Brain pericyte (primary cell): ENCODE data around the gene TUBGCP6.

Experiments
- DNase-seq: peaks from one replicate; pipeline ENCODE4 v3.0.0-alpha.2; 2012; ENCODE audit warnings: low read depth, low spot score

TUBGCP6 gene

GRCh38 chr22:50250555-50251476, 6.0 kb upstream of the TUBGCP6 start, which contains the start of gene HDAC10:
HDAC10 (minus strand) TSS chr22:50251265; CDS start chr22:50251032, 233 bp downstream.
- DNase-seq: no peak

GRCh38 chr22:50250249-50250554, 5.4 kb upstream of the TUBGCP6 start:
- DNase-seq: no peak

- no peak for DNase-seq
Observed at GRCh38 chr22:50249341-50250248, 4.8 kb upstream of the TUBGCP6 start.

GRCh38 chr22:50248196-50249081, 3.6 kb upstream of the TUBGCP6 start:
- no peak for DNase-seq

GRCh38 chr22:50247748-50248147, 2.9 kb upstream of the TUBGCP6 start:
- DNase-seq: no peak

- DNase-seq: no peak
Observed at GRCh38 chr22:50246242-50247175, 1.7 kb upstream of the TUBGCP6 start.

GRCh38 chr22:50245214-50246072, 620 bp upstream of the TUBGCP6 start:
- DNase-seq: no peak

GRCh38 chr22:50243685-50244419, 971 bp downstream of the TUBGCP6 start:
- DNase-seq: no peak

GRCh38 chr22:50242406-50242949, 2.3 kb downstream of the TUBGCP6 start:
- DNase-seq: no peak

- DNase-seq: no peak
Observed at GRCh38 chr22:50238755-50239154, 6.1 kb downstream of the TUBGCP6 start.

- no peak for DNase-seq
Observed at GRCh38 chr22:50236731-50237409, 8.0 kb downstream of the TUBGCP6 start.

GRCh38 chr22:50233223-50233622, 11.6 kb downstream of the TUBGCP6 start:
- DNase-seq: no peak

GRCh38 chr22:50232481-50233151, 12.2 kb downstream of the TUBGCP6 start:
- DNase-seq: no peak

- no peak for DNase-seq
Observed at GRCh38 chr22:50229370-50229769, 15.5 kb downstream of the TUBGCP6 start.

GRCh38 chr22:50228366-50228765, 16.5 kb downstream of the TUBGCP6 start:
- DNase-seq: no peak

- DNase-seq: no peak
Observed at GRCh38 chr22:50227579-50228215, 17.1 kb downstream of the TUBGCP6 start.

- no peak for DNase-seq
Observed at GRCh38 chr22:50226875-50227165, 18.0 kb downstream of the TUBGCP6 start.
